ENCODE measurements around the gene SLC4A1.

Gene SLC4A1

DNA sequence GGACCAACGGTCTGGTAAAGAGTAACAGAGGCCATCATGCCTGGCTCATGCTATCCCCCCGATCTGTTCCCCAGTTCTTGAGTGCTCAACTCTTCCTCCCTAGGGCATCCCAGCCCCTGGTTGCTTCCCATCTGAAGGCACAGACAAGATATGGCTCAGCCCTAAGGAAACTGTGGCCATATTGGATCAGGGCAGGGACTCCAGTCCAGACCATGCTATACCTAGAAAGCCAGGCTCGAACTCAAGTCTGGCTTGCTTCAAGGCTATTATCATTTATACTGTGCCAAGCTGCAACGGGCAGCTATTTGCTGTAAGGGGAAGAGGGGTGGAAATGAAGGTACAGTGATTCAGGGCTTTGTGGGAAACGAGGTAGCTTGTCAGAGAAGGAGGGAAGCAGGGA lies 51.2 kb downstream of the SLC4A1 start:
- TF ChIP-seq, protein P1, sequence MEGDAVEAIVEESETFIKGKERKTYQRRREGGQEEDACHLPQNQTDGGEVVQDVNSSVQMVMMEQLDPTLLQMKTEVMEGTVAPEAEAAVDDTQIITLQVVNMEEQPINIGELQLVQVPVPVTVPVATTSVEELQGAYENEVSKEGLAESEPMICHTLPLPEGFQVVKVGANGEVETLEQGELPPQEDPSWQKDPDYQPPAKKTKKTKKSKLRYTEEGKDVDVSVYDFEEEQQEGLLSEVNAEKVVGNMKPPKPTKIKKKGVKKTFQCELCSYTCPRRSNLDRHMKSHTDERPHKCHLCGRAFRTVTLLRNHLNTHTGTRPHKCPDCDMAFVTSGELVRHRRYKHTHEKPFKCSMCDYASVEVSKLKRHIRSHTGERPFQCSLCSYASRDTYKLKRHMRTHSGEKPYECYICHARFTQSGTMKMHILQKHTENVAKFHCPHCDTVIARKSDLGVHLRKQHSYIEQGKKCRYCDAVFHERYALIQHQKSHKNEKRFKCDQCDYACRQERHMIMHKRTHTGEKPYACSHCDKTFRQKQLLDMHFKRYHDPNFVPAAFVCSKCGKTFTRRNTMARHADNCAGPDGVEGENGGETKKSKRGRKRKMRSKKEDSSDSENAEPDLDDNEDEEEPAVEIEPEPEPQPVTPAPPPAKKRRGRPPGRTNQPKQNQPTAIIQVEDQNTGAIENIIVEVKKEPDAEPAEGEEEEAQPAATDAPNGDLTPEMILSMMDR (conservative IDR thresholded peaks at IDR 0.05; ENCODE audit: low read length), result no peak
- no peak overlapping the region for H3K4me3 ChIP-seq (ENCODE audit: low read length)
- no peak for DNase-seq (ENCODE audit: low read depth)

DNA sequence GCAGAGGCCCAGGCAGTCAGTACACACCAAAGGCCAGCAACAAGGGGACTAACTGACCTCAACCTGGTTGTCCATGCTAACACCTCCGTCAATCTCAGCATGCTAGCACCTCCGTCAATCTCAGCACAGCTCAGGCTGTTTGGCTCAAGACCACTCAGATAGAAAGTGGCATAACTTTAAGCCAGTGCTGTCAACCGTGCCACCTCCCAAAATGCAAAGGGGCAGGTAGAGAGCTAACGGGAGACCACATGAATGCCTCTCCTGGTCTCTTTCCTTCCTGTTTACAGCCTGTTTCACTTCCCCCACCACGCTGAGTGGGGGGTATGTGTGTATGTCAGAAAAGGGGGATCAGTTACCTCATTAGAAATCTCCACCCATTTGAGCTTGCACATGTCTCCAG lies 51.8 kb downstream of the SLC4A1 start:
- no peak overlapping the region for H3K4me3 ChIP-seq (ENCODE audit: low read length)
- no peak for DNase-seq (ENCODE audit: low read depth)
- TF ChIP-seq, protein P1 (conservative IDR thresholded peaks at IDR 0.05; ENCODE audit: low read length), result no peak

DNA sequence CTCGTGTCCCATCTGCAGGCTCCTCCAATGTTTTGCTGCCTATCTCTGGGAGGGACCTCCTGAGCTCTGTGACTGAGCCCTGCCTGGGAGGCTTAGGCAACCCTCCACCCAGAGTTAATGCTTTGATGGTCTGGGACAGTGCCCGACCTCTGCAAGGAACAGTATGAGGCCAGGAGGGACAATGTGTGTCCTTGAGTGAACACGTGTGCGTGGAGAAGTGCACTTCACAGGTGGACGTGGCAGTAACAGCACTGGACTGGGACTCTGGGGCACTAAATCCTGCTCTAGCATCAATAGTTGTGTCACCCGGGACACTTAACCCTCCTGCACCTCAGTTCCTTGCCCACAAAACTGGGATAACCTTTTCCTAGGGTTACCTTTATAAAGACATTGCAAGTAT lies 53.0 kb downstream of the SLC4A1 start:
- TF ChIP-seq, protein P1 (conservative IDR thresholded peaks at IDR 0.05; ENCODE audit: low read length), result no peak
- no peak for DNase-seq (ENCODE audit: low read depth)

DNA sequence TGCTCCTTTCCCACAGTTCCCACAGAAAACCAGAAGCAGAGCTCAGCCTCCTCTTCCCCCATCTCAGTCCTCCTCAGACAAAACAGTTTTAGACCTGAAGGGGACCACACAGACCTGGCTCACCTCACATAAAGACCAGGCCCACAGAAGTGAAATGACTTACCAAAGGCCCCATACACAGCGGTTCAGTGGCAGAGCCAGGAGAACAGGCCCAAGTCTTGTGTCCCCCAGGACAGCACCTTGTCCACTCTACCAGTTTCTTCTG lies 53.8 kb downstream of the SLC4A1 start:
- TF ChIP-seq, protein P1 (conservative IDR thresholded peaks at IDR 0.05; ENCODE audit: low read length), result no peak
- DNase-seq (ENCODE audit: low read depth), result no peak
- H3K4me3 ChIP-seq (ENCODE audit: low read length), result no peak overlapping the region

More for the DNA sequence above, 53.0 kb downstream of the SLC4A1 start:
- H3K4me3 ChIP-seq (ENCODE audit: low read length), result no peak overlapping the region

DNA sequence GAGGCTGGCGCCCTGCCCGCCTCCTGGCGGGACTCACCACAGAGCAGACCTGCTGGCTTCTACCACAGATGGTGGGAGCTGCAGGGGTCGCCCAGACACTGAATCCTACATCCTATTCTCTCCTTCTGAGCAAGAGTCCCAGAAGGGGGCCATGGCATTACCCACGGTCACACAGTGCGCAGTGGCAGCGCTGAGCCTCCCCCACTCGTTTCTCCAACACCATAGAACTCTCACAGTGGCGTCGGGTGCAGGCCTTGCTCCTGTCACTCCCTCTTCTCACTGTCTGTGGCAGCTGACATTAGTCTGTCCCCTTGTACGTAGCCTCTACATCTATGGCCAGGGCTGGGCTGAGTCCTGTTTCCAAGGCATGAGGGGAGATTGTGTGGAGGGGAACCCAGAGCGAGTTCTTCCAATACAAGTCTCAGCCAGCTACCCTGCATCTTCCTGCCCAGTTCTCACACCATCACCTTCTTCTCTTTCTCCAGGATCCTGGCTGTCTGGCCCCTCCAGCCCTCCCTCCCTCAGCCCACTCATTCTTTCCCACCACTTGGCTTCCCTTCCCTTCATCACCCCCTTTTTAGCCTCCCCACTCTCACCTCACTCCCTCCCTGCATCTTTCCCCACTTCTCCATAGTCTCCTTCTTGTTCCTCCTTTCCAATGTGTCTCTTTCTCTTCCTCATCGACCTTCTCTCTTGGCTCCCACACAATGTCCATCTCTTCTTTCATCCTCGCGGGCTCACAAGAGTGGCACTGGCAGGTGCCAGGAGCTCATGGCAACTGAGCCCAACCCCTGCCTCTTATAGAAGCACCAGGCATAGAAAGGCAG lies 54.3 kb downstream of the SLC4A1 start:
- TF ChIP-seq, protein P1 (conservative IDR thresholded peaks at IDR 0.05; ENCODE audit: low read length), result no peak
- H3K4me3 ChIP-seq (ENCODE audit: low read length), result no peak overlapping the region
- no peak for DNase-seq (ENCODE audit: low read depth)

DNA sequence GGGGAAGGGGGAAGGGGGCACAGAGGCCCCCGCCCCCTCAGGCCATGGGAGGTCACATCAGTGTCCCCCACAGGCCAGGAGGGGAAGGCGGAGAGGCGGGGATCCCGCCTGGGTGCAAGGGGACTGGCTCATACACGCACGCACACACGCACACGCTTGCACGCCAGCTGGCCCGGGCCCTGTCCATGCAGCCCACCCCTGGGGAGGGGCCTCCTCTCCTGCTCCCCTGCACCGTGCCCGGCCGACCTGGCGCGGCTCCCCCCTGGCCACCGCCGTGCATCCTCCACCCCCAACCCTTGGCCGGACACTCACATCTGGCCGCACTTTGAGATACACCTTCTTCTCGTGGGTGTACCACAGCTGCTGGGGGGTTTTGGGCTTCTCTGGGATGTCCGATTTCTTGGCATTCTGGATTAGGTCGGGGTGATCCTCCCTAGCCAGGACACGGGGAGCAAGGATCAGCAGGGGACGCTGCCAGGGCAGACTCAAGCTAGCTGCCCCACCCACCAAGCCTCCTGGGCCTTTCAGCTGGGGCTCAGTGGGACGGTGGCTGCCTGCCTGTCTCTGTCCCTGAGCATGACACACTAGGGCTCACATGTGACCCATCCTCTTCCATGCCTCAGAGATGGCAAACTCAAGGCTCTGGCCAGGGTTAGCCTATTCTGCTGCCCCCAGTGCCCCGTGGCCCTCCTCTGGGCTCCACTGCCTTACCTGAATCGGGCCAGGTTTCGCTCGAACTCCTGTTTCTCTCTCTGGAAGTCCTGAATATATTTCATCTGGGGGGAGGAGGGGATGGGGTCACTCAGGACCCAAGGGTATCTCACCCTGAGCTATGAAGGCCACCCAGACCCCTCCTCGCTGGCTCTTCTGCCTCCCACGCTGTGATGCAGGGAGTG lies 55.2 kb downstream of the SLC4A1 start:
- DNase-seq (ENCODE audit: low read depth), result no peak
- H3K4me3 ChIP-seq (ENCODE audit: low read length), result no peak overlapping the region
- TF ChIP-seq, protein P1 (conservative IDR thresholded peaks at IDR 0.05; ENCODE audit: low read length), result no peak

Data from AG10803 (cell line).